H1 (cell line): ENCODE data around the gene ADRA2C. TPM values are rescaled to one million over a fixed set of nuclear protein-coding genes. Genes with fewer than 3 reads are reported as not detected.

ENCODE experiments used
- CTCF ChIA-PET: fragments of 300-600 bp; sonication (Branson Sonifier 250); formaldehyde crosslinking; loops from one replicate; lab custom pipeline; 2021; ENCODE audit not compliant: partially characterized antibody; lab: Charles Lee
- POLR2A ChIA-PET: fragments of 300-600 bp; sonication (Branson Sonifier 250); formaldehyde crosslinking; loops from one replicate; lab custom pipeline; 2021; ENCODE audit warnings: inconsistent platforms; ENCODE audit not compliant: partially characterized antibody; lab: Charles Lee
- DNase-seq, 2 experiments: peaks; one replicate each; pipeline versions ENCODE4 v3.0.0 to v3.0.0-alpha.2; 2010 to 2022; ENCODE audit warnings: low spot score in 2 of 2, low read depth in 1 of 2, mixed read lengths in 1 of 2
- FAIRE-seq: peaks from 2 replicates; lab custom pipeline; 2011; peaks lifted over from hg19 to GRCh38; lab: Jason Lieb, UNC
- H2AFZ ChIP-seq: 2 replicates; pipeline ENCODE4 v1.8.1; 2012; ENCODE audit warnings: low read length, inconsistent platforms
- H2AK5ac ChIP-seq: 2 replicates; pipeline ENCODE4 v1.6.1; 2013; ENCODE audit warnings: low read depth, low read length
- H2BK120ac ChIP-seq: replicated peaks from 2 replicates; pipeline ENCODE3; 2013; ENCODE audit warnings: low read depth, low read length, inconsistent platforms
- H2BK12ac ChIP-seq: 2 replicates; pipeline ENCODE4 v1.6.1; 2013; ENCODE audit warnings: low read depth, low read length
- H2BK15ac ChIP-seq: 2 replicates; pipeline ENCODE4 v1.6.1; 2013; ENCODE audit warnings: low read length
- H2BK20ac ChIP-seq: 2 replicates; pipeline ENCODE4 v1.6.1; 2013; ENCODE audit warnings: low read length
- H2BK5ac ChIP-seq: 2 replicates; pipeline ENCODE4 v1.6.1; 2013; ENCODE audit warnings: low read depth, low read length
- H3K14ac ChIP-seq: 2 replicates; pipeline ENCODE4 v1.6.1; 2013; ENCODE audit warnings: inconsistent platforms; ENCODE audit not compliant: insufficient read length
- H3K18ac ChIP-seq: 2 replicates; pipeline ENCODE4 v1.6.1; 2013; ENCODE audit warnings: low read length; ENCODE audit errors: extremely low read depth
- H3K23ac ChIP-seq: 2 replicates; pipeline ENCODE4 v1.6.1; 2013; ENCODE audit warnings: inconsistent platforms; ENCODE audit not compliant: insufficient read length
- H3K23me2 ChIP-seq: 2 replicates; pipeline ENCODE4 v1.6.1; 2013; ENCODE audit warnings: low read depth, low read length
- H3K27ac ChIP-seq: 2 replicates; pipeline ENCODE4 v1.6.1; 2011; ENCODE audit warnings: low read depth, low read length, inconsistent platforms
- H3K27me3 ChIP-seq, 4 experiments: replicated peaks in 1 of 4; 1 replicate in 1 of 4; 2 replicates in 3 of 4; pipeline versions ENCODE4 v1.6.1 to v1.8.1; 2011 to 2013; ENCODE audit warnings: low read length in 3 of 4, mild to moderate bottlenecking in 3 of 4, inconsistent platforms in 2 of 4, mixed read lengths in 2 of 4, moderate library complexity in 1 of 4; ENCODE audit not compliant: control insufficient read depth in 3 of 4, insufficient read depth in 3 of 4; ENCODE audit errors: extremely low read depth in 1 of 4
- H3K36me3 ChIP-seq, 4 experiments: 2 replicates each; pipeline versions ENCODE4 v1.6.1 to v1.8.1; 2011 to 2013; ENCODE audit warnings: mild to moderate bottlenecking in 4 of 4, low read length in 3 of 4, moderate library complexity in 2 of 4, control low read depth in 1 of 4, inconsistent platforms in 1 of 4; ENCODE audit not compliant: insufficient read depth in 4 of 4, control insufficient read depth in 2 of 4
- H3K4ac ChIP-seq: replicated peaks from 2 replicates; pipeline ENCODE3; 2013; ENCODE audit warnings: low read length, low read depth, mixed read lengths, inconsistent platforms; ENCODE audit not compliant: insufficient read length
- H3K4me1 ChIP-seq, 4 experiments: replicated peaks in 1 of 4; 1 replicate in 1 of 4; 2 replicates in 3 of 4; pipeline versions ENCODE4 v1.6.1 to v1.8.1; 2011 to 2013; ENCODE audit warnings: low read length in 3 of 4, inconsistent platforms in 2 of 4, mixed read lengths in 1 of 4; ENCODE audit not compliant: insufficient read depth in 4 of 4, control insufficient read depth in 3 of 4
- H3K4me2 ChIP-seq, 2 experiments: 2 replicates each; pipeline versions ENCODE4 v1.6.1 to v1.8.1; 2011 to 2013; ENCODE audit warnings: low read depth in 2 of 2, low read length in 2 of 2, control low read depth in 1 of 2, inconsistent platforms in 1 of 2, mild to moderate bottlenecking in 1 of 2; ENCODE audit not compliant: insufficient read depth in 1 of 2
- H3K4me3 ChIP-seq, 4 experiments: fragments of 200-600, 300-600 bp in 1 of 4; sonication (generic), shearing (Covaris generic), sonication (Bioruptor Twin) in 1 of 4; 2 replicates each; pipeline versions ENCODE4 v1.5.1 to v1.8.1; 2011 to 2016; ENCODE audit warnings: low read length in 4 of 4, low read depth in 3 of 4, control low read depth in 2 of 4, inconsistent platforms in 2 of 4, mild to moderate bottlenecking in 2 of 4, mixed read lengths in 1 of 4, moderate library complexity in 1 of 4; ENCODE audit not compliant: insufficient read depth in 2 of 4; ENCODE audit errors: extremely low read depth in 1 of 4
- H3K56ac ChIP-seq: replicated peaks from 2 replicates; pipeline ENCODE3; 2013; ENCODE audit warnings: low read depth, mild to moderate bottlenecking, mixed read lengths, low read length, inconsistent platforms; ENCODE audit not compliant: insufficient read length
- H3K79me1 ChIP-seq: 2 replicates; pipeline ENCODE4 v1.6.1; 2013; ENCODE audit warnings: low read depth, low read length, control low read depth
- H3K79me2 ChIP-seq, 2 experiments: 2 replicates each; pipeline versions ENCODE4 v1.6.1 to v1.8.1; 2012 to 2013; ENCODE audit warnings: low read length in 2 of 2, mild to moderate bottlenecking in 2 of 2, inconsistent platforms in 1 of 2; ENCODE audit not compliant: insufficient read depth in 2 of 2, control insufficient read depth in 1 of 2
- H3K9ac ChIP-seq, 4 experiments: replicated peaks in 1 of 4; 1 replicate in 1 of 4; 2 replicates in 3 of 4; pipeline versions ENCODE4 v1.6.1 to v1.8.1; 2011 to 2013; ENCODE audit warnings: low read depth in 3 of 4, low read length in 3 of 4, control low read depth in 2 of 4, mild to moderate bottlenecking in 2 of 4, moderate library complexity in 2 of 4, inconsistent platforms in 1 of 4; ENCODE audit errors: extremely low read depth in 1 of 4
- H3K9me3 ChIP-seq, 2 experiments: 2 replicates each; pipeline versions ENCODE4 v1.6.1 to v1.8.1; 2012 to 2013; ENCODE audit warnings: mild to moderate bottlenecking in 2 of 2, moderate library complexity in 2 of 2, control low read depth in 1 of 2, inconsistent platforms in 1 of 2, low read depth in 1 of 2, low read length in 1 of 2, mixed read lengths in 1 of 2; ENCODE audit not compliant: insufficient read depth in 2 of 2
- H4K20me1 ChIP-seq, 2 experiments: replicated peaks in 1 of 2; 2 replicates each; pipeline versions ENCODE3 to v1.8.1; 2011 to 2013; ENCODE audit warnings: inconsistent platforms in 2 of 2, low read length in 2 of 2, mild to moderate bottlenecking in 1 of 2; ENCODE audit not compliant: insufficient read depth in 2 of 2, control insufficient read depth in 1 of 2
- H4K5ac ChIP-seq: 2 replicates; pipeline ENCODE4 v1.6.1; 2013; ENCODE audit warnings: low read length, low read depth, mixed read lengths, inconsistent platforms; ENCODE audit not compliant: insufficient read length
- H4K8ac ChIP-seq: 2 replicates; pipeline ENCODE4 v1.8.0; 2013; ENCODE audit warnings: mild to moderate bottlenecking, moderate library complexity, low read length, inconsistent platforms; ENCODE audit not compliant: insufficient read depth; ENCODE audit errors: extremely low read depth
- H4K91ac ChIP-seq: replicated peaks from 2 replicates; pipeline ENCODE3; 2013; ENCODE audit warnings: low read length, mixed read lengths, inconsistent platforms; ENCODE audit not compliant: insufficient read length
- CEBPB ChIP-seq: IDR thresholded peaks from 2 replicates; pipeline ENCODE4 v1.6.1; 2012; ENCODE audit warnings: low read depth, low read length
- CHD1 ChIP-seq: IDR thresholded peaks from 2 replicates; pipeline ENCODE4 v1.6.1; 2012; ENCODE audit warnings: low read depth, low read length, improper control_type of control experiment
- JUND ChIP-seq: IDR thresholded peaks from 2 replicates; pipeline ENCODE4 v1.6.1; 2011; ENCODE audit warnings: mild to moderate bottlenecking, improper control_type of control experiment, low read length
- KDM4A ChIP-seq: IDR thresholded peaks from one replicate; pipeline ENCODE4 v1.7.1; 2012; ENCODE audit warnings: low read depth, mild to moderate bottlenecking, moderate library complexity, low read length, inconsistent platforms; ENCODE audit not compliant: severe bottlenecking
- POLR2A ChIP-seq, 2 experiments: IDR thresholded peaks; 1 replicate in 1 of 2; 2 replicates in 1 of 2; pipeline ENCODE4 v1.6.1; 2011; ENCODE audit warnings: low read depth in 2 of 2, low read length in 2 of 2, mild to moderate bottlenecking in 2 of 2; ENCODE audit errors: control extremely low read depth in 1 of 2
- POLR2AphosphoS5 ChIP-seq: IDR thresholded peaks from 2 replicates; pipeline ENCODE4 v1.6.1; 2011; ENCODE audit warnings: low read depth, low read length
- RBBP5 ChIP-seq: IDR thresholded peaks from 2 replicates; pipeline ENCODE4 v1.7.1; 2012; ENCODE audit warnings: low read depth, mild to moderate bottlenecking, inconsistent platforms, low read length, moderate library complexity, borderline replicate concordance
- RFX5 ChIP-seq: IDR thresholded peaks from 2 replicates; pipeline ENCODE4 v1.6.1; 2011; ENCODE audit warnings: low read depth, low read length, improper control_type of control experiment, borderline replicate concordance
- SIN3A ChIP-seq, 2 experiments: IDR thresholded peaks in 1 of 2; conservative IDR thresholded peaks in 1 of 2; 2 replicates each; pipeline ENCODE4 v1.6.1; 2011 to 2012; ENCODE audit warnings: low read length in 2 of 2, improper control_type of control experiment in 1 of 2, low read depth in 1 of 2, mild to moderate bottlenecking in 1 of 2
- WGBS, 2 experiments: shearing (Covaris generic) in 1 of 2; methylation state at CpG; one replicate each; pipeline versions ENCODE4 v1.1.6 to v1.1.7; 2013 to 2015; ENCODE audit warnings: low lambda C conversion rate in 2 of 2, mixed read lengths in 2 of 2, inconsistent platforms in 1 of 2, low coverage in 1 of 2, missing lambda C conversion rate in 1 of 2; ENCODE audit not compliant: insufficient replicate concordance in 2 of 2, insufficient coverage in 1 of 2, insufficient read length in 1 of 2; ENCODE audit errors: extremely low coverage in 1 of 2, missing lambda C conversion rate in 1 of 2; 5-methylcytosine and 5-hydroxymethylcytosine counted together
- polyA plus RNA-seq, 7 experiments: library from polyadenylated mRNA; depleted of rRNA in 3 of 7; stranded (reverse) in 5 of 7; unstranded in 2 of 7; fragments of >200 nt in 5 of 7; fragments of 200-250 nt in 2 of 7; gene quantifications; 1 replicate in 5 of 7; 2 replicates in 1 of 7; 4 replicates in 1 of 7; pipeline versions ENCODE4 v1.2.1 to v1.2.3, GENCODE V29; 2011 to 2013; ENCODE audit warnings: missing spikeins in 2 of 7, mixed read lengths in 2 of 7
- total RNA-seq: library from RNA; stranded (reverse); fragmentation: NEBNext Ultra II Directional; extraction: Animal tissue kit (Norgen Biotek cat#: 25700); gene quantifications from 2 replicates; pipeline ENCODE4 v1.2.1, GENCODE V29; 2021

Gene ADRA2C
- total and polyA plus RNA-seq, 2 of the 8 experiments (the other 6 are each of a cell fraction or from before 2014, with no cell fraction given), result 14.6 to 14.8 TPM

DNA sequence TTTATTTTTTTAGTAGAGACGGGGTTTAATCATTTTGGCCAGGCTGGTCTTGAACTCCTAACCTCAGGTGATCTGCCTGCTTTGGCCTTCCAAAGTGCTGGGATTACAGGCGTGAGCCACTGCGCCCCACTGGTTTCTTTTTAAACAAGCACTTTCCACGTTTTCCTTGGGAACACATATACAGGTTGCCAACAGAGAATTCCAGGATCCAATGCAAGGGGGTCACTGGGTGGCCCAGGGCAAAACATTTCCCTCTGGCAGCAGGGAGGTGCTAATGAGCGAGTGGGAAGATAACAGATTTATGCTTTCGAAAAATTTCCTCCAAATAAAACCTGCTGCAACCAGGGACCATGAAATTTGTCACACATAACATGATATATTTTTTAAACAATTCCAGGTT lies 41.1 kb downstream of the ADRA2C start:
- Histone ChIP-seq H2BK5ac (no peak overlapping the region), H3K9ac (no peak overlapping the region), H3K27me3 (peaks cover 0 to 3% (median 1%) of the 10 kb centered on the region in 4 experiments; a peak in 1 of 7 replicates), H4K20me1 (no peaks in the 10 kb centered on the region), H3K4me3 (peak overlapping the region in 1 of 4 experiments; percentile 18; a peak in 1 of 8 replicates), H3K23me2 (0 out of 2 replicates have a peak, but pooled peaks cover 1% of the 10 kb centered on the region), H2AK5ac (no peak overlapping the region), H2BK20ac (no peak overlapping the region), H2BK12ac (no peak overlapping the region), H3K18ac (no peak overlapping the region; the same call in 1 of the 2 replicates), H4K91ac (no peak overlapping the region), H3K4me2 (no peak overlapping the region; a peak in 1 of 4 replicates), H4K5ac (no peak overlapping the region), H3K14ac (no peak overlapping the region), H2BK120ac (no peak overlapping the region), H3K56ac (no peak overlapping the region), H3K4ac (no peak overlapping the region), H3K4me1 (peaks cover 4 to 13% (median 8%) of the 10 kb centered on the region in 4 experiments), H2BK15ac (no peak overlapping the region), H3K79me2 (no peaks in the 10 kb centered on the region), H3K27ac (no peak overlapping the region), H2AFZ (no peak overlapping the region), H3K23ac (no peak overlapping the region), H4K8ac (no peak overlapping the region), H3K9me3 (no peaks in the 10 kb centered on the region; a peak in 1 of 4 replicates), H3K79me1 (no peaks in the 10 kb centered on the region), H3K36me3 (no peaks in the 10 kb centered on the region; a peak in 1 of 8 replicates)
- CTCF ChIA-PET, result interaction anchor here (0.9 to 4.0 kb wide), 5 partner anchors 15 to 99 kb away, joined by 3 to 17 read pairs (median 3); no protein-coding TSS in a partner anchor
- WGBS, 2 experiments, result 61% methylated on average over 6 of the region's 6 CpGs; no CpG with 5 or more reads in 1 of the 2 experiments
- FAIRE-seq (no peak), DNase-seq (no peak)
- no peak for TF ChIP-seq POLR2AphosphoS5
- TF ChIP-seq CEBPB, result no peak
- no peak for TF ChIP-seq POLR2A (IDR thresholded peaks at IDR 0.05; ENCODE audit: control extremely low read depth in 1 of 2, low read depth in 2 of 2, low read length in 2 of 2)
- TF ChIP-seq SIN3A (conservative IDR thresholded peaks at IDR 0.05 in 1 of 2, IDR thresholded peaks at IDR 0.05 in 1 of 2; ENCODE audit: low read depth in 1 of 2, low read length in 2 of 2), result no peak
- TF ChIP-seq RFX5, result no peak
- no peak for TF ChIP-seq CHD1
- TF ChIP-seq KDM4A, result no peak
- TF ChIP-seq RBBP5, result no peak
- no peak for TF ChIP-seq JUND
- POLR2A ChIA-PET, result no interaction called here
